GM12875 (cell line): ENCODE results near the gene GPR179.

ENCODE experiments used
- H3K4me3 ChIP-seq: one replicate; pipeline ENCODE4 v1.5.1; 2011; ENCODE audit warnings: low read depth, low read length, control low read depth
- TF ChIP-seq, protein P1 (sequence below): IDR thresholded peaks from 2 replicates; pipeline ENCODE4 v1.5.1; 2011; ENCODE audit warnings: low read depth, mild to moderate bottlenecking, control low read depth, inconsistent platforms, low read length, moderate library complexity, borderline replicate concordance; ENCODE audit not compliant: insufficient read depth

GPR179 gene

DNA sequence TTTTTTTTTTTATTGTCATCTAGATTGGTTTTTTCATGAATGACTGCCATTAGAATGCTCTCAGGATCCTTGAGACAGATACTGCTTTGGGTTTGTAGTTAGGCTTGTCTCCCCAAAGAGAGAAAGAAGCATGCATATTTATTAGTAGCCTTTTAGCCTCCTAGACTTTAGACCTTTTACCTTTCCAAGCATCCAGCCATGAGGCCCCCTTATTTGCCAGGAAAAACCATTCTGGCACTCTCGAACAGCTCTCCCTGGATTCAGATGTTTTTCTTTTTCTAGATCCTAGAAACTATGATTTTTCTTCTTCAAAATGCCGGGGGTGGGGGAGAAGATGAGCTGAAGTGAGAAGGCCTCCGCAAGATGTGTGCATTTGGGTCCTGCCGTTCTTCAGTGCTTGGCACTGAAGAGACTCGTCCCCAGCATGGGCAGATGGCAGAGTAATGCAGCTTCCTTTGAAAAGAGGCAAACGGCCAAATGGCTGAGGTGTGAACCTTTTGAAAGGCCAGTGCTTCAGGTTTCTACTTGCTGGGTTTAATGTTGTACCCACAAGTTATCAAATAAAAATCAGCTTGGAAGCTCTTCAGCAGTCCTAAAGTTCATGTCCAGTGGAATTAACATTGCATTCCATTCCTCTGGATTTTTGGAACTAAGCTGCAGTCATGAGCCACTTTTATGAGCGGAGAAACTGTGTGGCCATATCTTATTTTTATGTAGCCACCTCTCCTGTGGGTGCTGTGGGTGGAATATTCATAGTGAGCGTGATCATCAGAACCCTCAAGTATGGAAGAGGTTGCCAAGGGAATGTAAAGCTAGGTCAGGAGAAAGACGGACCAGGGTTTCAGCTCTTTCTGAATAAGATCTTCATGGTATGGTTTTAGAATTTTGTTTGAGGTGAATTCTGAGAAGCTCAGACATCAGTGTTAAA lies 15.1 kb upstream of the GPR179 start:
- TF ChIP-seq, protein P1, sequence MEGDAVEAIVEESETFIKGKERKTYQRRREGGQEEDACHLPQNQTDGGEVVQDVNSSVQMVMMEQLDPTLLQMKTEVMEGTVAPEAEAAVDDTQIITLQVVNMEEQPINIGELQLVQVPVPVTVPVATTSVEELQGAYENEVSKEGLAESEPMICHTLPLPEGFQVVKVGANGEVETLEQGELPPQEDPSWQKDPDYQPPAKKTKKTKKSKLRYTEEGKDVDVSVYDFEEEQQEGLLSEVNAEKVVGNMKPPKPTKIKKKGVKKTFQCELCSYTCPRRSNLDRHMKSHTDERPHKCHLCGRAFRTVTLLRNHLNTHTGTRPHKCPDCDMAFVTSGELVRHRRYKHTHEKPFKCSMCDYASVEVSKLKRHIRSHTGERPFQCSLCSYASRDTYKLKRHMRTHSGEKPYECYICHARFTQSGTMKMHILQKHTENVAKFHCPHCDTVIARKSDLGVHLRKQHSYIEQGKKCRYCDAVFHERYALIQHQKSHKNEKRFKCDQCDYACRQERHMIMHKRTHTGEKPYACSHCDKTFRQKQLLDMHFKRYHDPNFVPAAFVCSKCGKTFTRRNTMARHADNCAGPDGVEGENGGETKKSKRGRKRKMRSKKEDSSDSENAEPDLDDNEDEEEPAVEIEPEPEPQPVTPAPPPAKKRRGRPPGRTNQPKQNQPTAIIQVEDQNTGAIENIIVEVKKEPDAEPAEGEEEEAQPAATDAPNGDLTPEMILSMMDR: no peak
- no peak overlapping the region for H3K4me3 ChIP-seq

GRCh38 chr17:38357486-38358123 lies 13.8 kb upstream of the GPR179 start:
- H3K4me3 ChIP-seq: no peak overlapping the region
- TF ChIP-seq, protein P1: no peak

- TF ChIP-seq, protein P1: no peak
Measured at GRCh38 chr17:38355251-38355650, 11.5 kb upstream of the GPR179 start.

GRCh38 chr17:38354466-38354865 lies 10.7 kb upstream of the GPR179 start:
- TF ChIP-seq, protein P1: no peak
- H3K4me3 ChIP-seq: no peak overlapping the region

More at GRCh38 chr17:38355251-38355650, 11.5 kb upstream of the GPR179 start:
- no peak overlapping the region for H3K4me3 ChIP-seq

GRCh38 chr17:38353668-38354067 lies 9.9 kb upstream of the GPR179 start:
- TF ChIP-seq, protein P1: no peak
- H3K4me3 ChIP-seq: no peak overlapping the region

- TF ChIP-seq, protein P1: no peak
- peak overlapping the region; percentile 73 for H3K4me3 ChIP-seq
Measured at GRCh38 chr17:38353086-38353604, 9.4 kb upstream of the GPR179 start.
